HepG2 (cell line): ENCODE measurements around the gene SMAD1.

Source experiments
- ATF6 ChIP-seq: sonication (generic); formaldehyde crosslinking; conservative IDR thresholded peaks from 2 replicates; pipeline ENCODE4 v1.4.0; 2020; ENCODE audit warnings: missing genetic modification reagents
- E2F5 ChIP-seq: sonication (generic); formaldehyde crosslinking; conservative IDR thresholded peaks from 2 replicates; pipeline ENCODE4 v1.4.0; 2020; ENCODE audit warnings: missing genetic modification reagents
- HCFC1 ChIP-seq: fragments of 150-350 bp; IDR thresholded peaks from 2 replicates; pipeline ENCODE4 v1.6.1; 2014; ENCODE audit warnings: low read depth, low read length
- NR1H2 ChIP-seq: sonication (generic); formaldehyde crosslinking; IDR thresholded peaks from 2 replicates; pipeline ENCODE4 v1.8.1; 2022; ENCODE audit warnings: low read depth, missing genetic modification reagents, borderline replicate concordance
- TAF1 ChIP-seq: sonication (generic); formaldehyde crosslinking; IDR thresholded peaks from 2 replicates; pipeline ENCODE4 v1.4.0; 2020; ENCODE audit warnings: missing genetic modification reagents
- TFE3 ChIP-seq: IDR thresholded peaks from 2 replicates; pipeline ENCODE4 v1.6.1; 2016
- ZNF747 ChIP-seq: sonication (generic); formaldehyde crosslinking; IDR thresholded peaks from 2 replicates; pipeline ENCODE4 v1.8.1; 2023; ENCODE audit warnings: missing genetic modification reagents, mild to moderate bottlenecking, borderline replicate concordance

GRCh38 chr4:145587088-145587754, 105.6 kb downstream of the SMAD1 start:
- TF ChIP-seq HCFC1 = no peak
- no peak for TF ChIP-seq TAF1 (CRISPR knock-in tag)
- TF ChIP-seq NR1H2 (CRISPR knock-in tag) = no peak
- TF ChIP-seq TFE3 (CRISPR knock-in tag) = no peak
- no peak for TF ChIP-seq ZNF747 (CRISPR knock-in tag)
- no peak for TF ChIP-seq ATF6 (CRISPR knock-in tag)
- no peak for TF ChIP-seq E2F5 (CRISPR knock-in tag)
